Measurements from ENCODE around the gene CT47C1. TPM values are rescaled to one million over a fixed set of nuclear protein-coding genes. Genes with fewer than 3 reads are reported as not detected.

Gene CT47C1
- total RNA-seq, 1 donor from 2014 or later = not detected

GRCh38 chrX:119089619-119090018 is 16.8 kb downstream of the CT47C1 start:
- intact Hi-C loops (cut with micrococcal nuclease) = no loop called here
- Mint-ChIP-seq H3K27me3 (ENCODE audit: insufficient read depth) (peaks cover 1% of the 10 kb centered on the region), H3K4me3 (no peak overlapping the region), H3K27ac (no peak overlapping the region), H3K9me3 (no peaks in the 10 kb centered on the region), H3K36me3 (ENCODE audit: low read depth) (no peaks in the 10 kb centered on the region), H3K4me1 (ENCODE audit: low read depth) (no peaks in the 10 kb centered on the region)
- no peak for DNase-seq (ENCODE audit: low spot score)

GRCh38 chrX:119090627-119091026 is 17.8 kb downstream of the CT47C1 start:
- Mint-ChIP-seq H3K9me3 (no peaks in the 10 kb centered on the region), H3K27ac (no peak overlapping the region), H3K4me1 (ENCODE audit: low read depth) (no peaks in the 10 kb centered on the region), H3K36me3 (ENCODE audit: low read depth) (no peaks in the 10 kb centered on the region), H3K27me3 (ENCODE audit: insufficient read depth) (peaks cover 1% of the 10 kb centered on the region), H3K4me3 (no peak overlapping the region)
- DNase-seq (ENCODE audit: low spot score) = no peak
- intact Hi-C loops (cut with micrococcal nuclease) = no loop called here

- intact Hi-C loops (cut with micrococcal nuclease) = no loop called here
- no peaks in the 10 kb centered on the region for H3K9me3 Mint-ChIP-seq
Observed at GRCh38 chrX:119093991-119094735, 21.4 kb downstream of the CT47C1 start.

GRCh38 chrX:119094819-119095218 is 22.0 kb downstream of the CT47C1 start:
- no peaks in the 10 kb centered on the region for H3K9me3 Mint-ChIP-seq
- H3K27me3 Mint-ChIP-seq (ENCODE audit: insufficient read depth) = peaks cover 1% of the 10 kb centered on the region
- H3K27ac Mint-ChIP-seq = no peak overlapping the region
- no peak overlapping the region for H3K4me3 Mint-ChIP-seq
- DNase-seq (ENCODE audit: low spot score) = no peak
- H3K36me3 Mint-ChIP-seq (ENCODE audit: low read depth) = no peaks in the 10 kb centered on the region
- intact Hi-C loops (cut with micrococcal nuclease) = no loop called here
- H3K4me1 Mint-ChIP-seq (ENCODE audit: low read depth) = no peaks in the 10 kb centered on the region

More at GRCh38 chrX:119093991-119094735, 21.4 kb downstream of the CT47C1 start:
- Mint-ChIP-seq H3K4me1 (ENCODE audit: low read depth) (no peaks in the 10 kb centered on the region), H3K36me3 (ENCODE audit: low read depth) (no peaks in the 10 kb centered on the region), H3K27ac (no peak overlapping the region), H3K4me3 (no peak overlapping the region), H3K27me3 (ENCODE audit: insufficient read depth) (peaks cover 1% of the 10 kb centered on the region)
- DNase-seq (ENCODE audit: low spot score) = no peak

GRCh38 chrX:119095936-119096335 is 23.1 kb downstream of the CT47C1 start:
- no peak overlapping the region for H3K27ac Mint-ChIP-seq
- intact Hi-C loops (cut with micrococcal nuclease) = no loop called here
- DNase-seq (ENCODE audit: low spot score) = no peak
- no peak overlapping the region for H3K4me3 Mint-ChIP-seq
- H3K27me3 Mint-ChIP-seq (ENCODE audit: insufficient read depth) = peaks cover 1% of the 10 kb centered on the region
- no peaks in the 10 kb centered on the region for H3K4me1 Mint-ChIP-seq (ENCODE audit: low read depth)
- H3K36me3 Mint-ChIP-seq (ENCODE audit: low read depth) = no peaks in the 10 kb centered on the region
- H3K9me3 Mint-ChIP-seq = no peaks in the 10 kb centered on the region

- no peaks in the 10 kb centered on the region for H3K4me1 Mint-ChIP-seq (ENCODE audit: low read depth)
- H3K4me3 Mint-ChIP-seq = no peak overlapping the region
- no peak for DNase-seq (ENCODE audit: low spot score)
- intact Hi-C loops (cut with micrococcal nuclease) = no loop called here
- no peaks in the 10 kb centered on the region for H3K27me3 Mint-ChIP-seq (ENCODE audit: insufficient read depth)
- no peaks in the 10 kb centered on the region for H3K36me3 Mint-ChIP-seq (ENCODE audit: low read depth)
- no peaks in the 10 kb centered on the region for H3K9me3 Mint-ChIP-seq
- H3K27ac Mint-ChIP-seq = no peak overlapping the region
Observed at GRCh38 chrX:119101168-119101567, 28.4 kb downstream of the CT47C1 start.

- no peaks in the 10 kb centered on the region for H3K4me1 Mint-ChIP-seq (ENCODE audit: low read depth)
- no peaks in the 10 kb centered on the region for H3K36me3 Mint-ChIP-seq (ENCODE audit: low read depth)
- H3K27ac Mint-ChIP-seq = no peak overlapping the region
- peaks cover 8% of the 10 kb centered on the region for H3K27me3 Mint-ChIP-seq (ENCODE audit: insufficient read depth)
- no peak overlapping the region for H3K4me3 Mint-ChIP-seq
- no peaks in the 10 kb centered on the region for H3K9me3 Mint-ChIP-seq
- DNase-seq (ENCODE audit: low spot score) = no peak
- intact Hi-C loops (cut with micrococcal nuclease) = no loop called here
Observed at GRCh38 chrX:119105826-119106225, 33.0 kb downstream of the CT47C1 start.

GRCh38 chrX:119107206-119107605 is 34.4 kb downstream of the CT47C1 start:
- Mint-ChIP-seq H3K27me3 (ENCODE audit: insufficient read depth) (peaks cover 11% of the 10 kb centered on the region), H3K36me3 (ENCODE audit: low read depth) (no peaks in the 10 kb centered on the region), H3K9me3 (no peaks in the 10 kb centered on the region), H3K4me1 (ENCODE audit: low read depth) (no peaks in the 10 kb centered on the region), H3K4me3 (no peak overlapping the region), H3K27ac (no peak overlapping the region)
- no peak for DNase-seq (ENCODE audit: low spot score)
- intact Hi-C loops (cut with micrococcal nuclease) = no loop called here

GRCh38 chrX:119118780-119119395 is 46.1 kb downstream of the CT47C1 start:
- intact Hi-C loops (cut with micrococcal nuclease) = loop anchor here (1.0 kb wide), 1 partner anchor 147 kb away; no protein-coding TSS in a partner anchor
- Mint-ChIP-seq H3K36me3 (ENCODE audit: low read depth) (no peaks in the 10 kb centered on the region), H3K9me3 (no peaks in the 10 kb centered on the region), H3K4me1 (ENCODE audit: low read depth) (no peaks in the 10 kb centered on the region), H3K4me3 (no peak overlapping the region), H3K27me3 (ENCODE audit: insufficient read depth) (no peaks in the 10 kb centered on the region), H3K27ac (no peak overlapping the region)
- DNase-seq (ENCODE audit: low spot score) = peak; percentile 6

- intact Hi-C loops (cut with micrococcal nuclease) = no loop called here
- no peak overlapping the region for H3K4me3 Mint-ChIP-seq
- H3K4me1 Mint-ChIP-seq (ENCODE audit: low read depth) = no peaks in the 10 kb centered on the region
- H3K27ac Mint-ChIP-seq = no peak overlapping the region
- no peaks in the 10 kb centered on the region for H3K36me3 Mint-ChIP-seq (ENCODE audit: low read depth)
- no peak for DNase-seq (ENCODE audit: low spot score)
- H3K9me3 Mint-ChIP-seq = no peaks in the 10 kb centered on the region
- H3K27me3 Mint-ChIP-seq (ENCODE audit: insufficient read depth) = no peaks in the 10 kb centered on the region
Observed at GRCh38 chrX:119121341-119121740, 48.5 kb downstream of the CT47C1 start.

Other genes with a start within 250 kb of the CT47C1 start
- 0.10 TPM in 1 of 2 replicates, not detected in the other for gene ZCCHC12, start 249.2 kb upstream of the CT47C1 start, total RNA-seq
- gene LONRF3, start 98.4 kb upstream of the CT47C1 start, total RNA-seq = 0.52 and 0.71 TPM in 2 replicates
- not detected in 2 replicates for gene KIAA1210, start 54.8 kb downstream of the CT47C1 start, total RNA-seq
- 41.1 and 41.6 TPM in 2 replicates for gene PGRMC1, start 163.3 kb downstream of the CT47C1 start, total RNA-seq